HG02943 (cell line): ENCODE results near the gene SIRT2.
A peak's percentile ranks its signal among the peaks of the same experiment; 100 is the strongest.
"Not testable (repeated sequence)": the region's sequence is repeated elsewhere in the genome, so short reads cannot be mapped to it uniquely, and the experiment has no call there.

Experiments
- ATAC-seq: cut with Tn5 transposase; IDR thresholded peaks from one replicate; pipeline ENCODE4 v1.9.1; 2021; ENCODE audit warnings: mild to moderate bottlenecking, low read depth, moderate library complexity; ENCODE audit not compliant: unreplicated experiment

Gene SIRT2

DNA sequence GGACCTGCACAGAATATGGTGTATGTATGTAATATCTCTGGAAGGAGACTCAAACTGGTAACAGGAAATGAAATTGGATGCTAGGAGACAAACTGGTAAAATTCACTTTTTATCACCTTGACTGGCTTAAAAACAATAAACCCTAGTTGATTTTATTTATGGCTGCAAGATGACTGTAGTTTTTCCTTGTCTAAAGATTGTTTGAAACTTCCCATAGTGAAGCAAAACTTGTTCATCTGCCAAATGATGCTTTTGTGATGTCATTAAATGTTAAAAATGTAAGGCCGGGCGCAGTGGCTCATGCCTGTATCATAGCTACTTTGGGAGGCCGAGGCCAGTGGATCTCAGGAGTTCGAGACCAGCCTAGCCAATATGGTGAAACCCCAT lies 65.3 kb downstream of the SIRT2 start:
- ATAC-seq, result no peak

DNA sequence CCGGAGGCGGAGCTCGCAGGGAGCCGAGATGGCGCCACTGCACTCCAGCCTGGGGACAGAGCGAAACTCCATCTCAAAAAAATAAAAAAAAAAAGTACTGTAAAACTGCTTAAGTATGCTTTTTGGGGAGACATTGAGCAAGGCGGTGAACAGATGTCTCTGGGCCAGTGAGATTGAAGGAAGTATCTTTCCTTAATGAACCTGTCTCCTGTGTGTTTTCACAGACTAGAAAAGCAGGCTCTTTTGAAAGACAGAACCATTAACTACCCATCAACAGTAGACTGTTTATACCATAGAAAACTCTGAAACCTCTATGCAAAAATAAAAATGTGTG lies 66.4 kb downstream of the SIRT2 start:
- no peak for ATAC-seq

DNA sequence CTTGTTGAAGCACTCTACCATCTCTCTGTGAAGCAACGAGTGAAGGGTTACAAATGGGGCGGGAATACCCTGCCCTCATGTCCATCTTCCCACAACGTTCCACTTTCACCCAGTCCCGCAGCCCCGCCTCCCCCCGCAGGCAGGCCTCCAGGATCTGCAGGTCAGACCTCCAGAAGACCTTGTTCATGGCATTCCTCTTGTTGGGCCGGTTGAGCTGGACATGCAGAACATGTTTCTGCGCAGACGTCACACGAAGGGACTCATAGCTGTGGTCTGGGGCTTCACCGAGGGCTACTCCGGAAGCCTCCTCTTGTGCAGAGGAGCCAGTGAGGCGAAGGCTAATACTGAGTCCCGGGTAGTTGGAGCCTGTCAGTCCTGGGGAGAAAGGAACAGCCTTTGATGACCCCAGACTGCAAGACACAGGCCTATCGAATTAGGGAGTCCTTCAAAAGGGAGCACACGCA lies 68.2 kb downstream of the SIRT2 start:
- ATAC-seq, result peak; percentile 43

DNA sequence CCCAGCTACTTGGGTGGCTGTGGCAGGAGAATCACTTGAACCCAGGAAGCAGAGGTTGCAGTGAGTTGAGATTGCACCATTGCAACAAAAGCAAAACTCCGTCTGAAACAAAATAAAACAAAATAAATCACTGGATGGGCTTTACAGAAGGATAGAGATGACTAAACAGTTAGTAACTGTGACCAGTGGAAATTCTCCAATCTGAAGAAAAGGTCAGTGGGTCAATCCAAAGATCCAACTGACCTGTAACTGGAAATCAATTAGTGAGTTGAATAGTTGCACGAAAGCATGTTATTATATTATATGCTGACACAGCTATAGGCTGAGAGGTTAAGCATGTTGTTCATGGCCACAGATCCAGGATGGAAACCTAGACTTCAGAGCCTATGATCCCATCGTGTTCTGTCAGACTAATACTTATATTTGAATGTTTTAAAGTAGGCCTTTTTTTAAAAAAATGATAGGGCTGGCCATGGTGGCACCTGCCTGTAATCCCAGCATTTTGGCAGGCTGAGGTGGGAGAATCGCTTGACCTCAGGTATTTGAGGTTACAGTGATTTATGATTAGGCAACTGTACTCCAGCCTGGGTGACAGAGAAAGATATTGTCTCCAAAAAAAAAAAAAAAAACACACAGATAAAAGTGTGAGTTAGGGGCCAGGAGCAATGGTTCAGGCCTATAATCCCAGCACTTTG lies 69.2 kb downstream of the SIRT2 start:
- no peak for ATAC-seq

DNA sequence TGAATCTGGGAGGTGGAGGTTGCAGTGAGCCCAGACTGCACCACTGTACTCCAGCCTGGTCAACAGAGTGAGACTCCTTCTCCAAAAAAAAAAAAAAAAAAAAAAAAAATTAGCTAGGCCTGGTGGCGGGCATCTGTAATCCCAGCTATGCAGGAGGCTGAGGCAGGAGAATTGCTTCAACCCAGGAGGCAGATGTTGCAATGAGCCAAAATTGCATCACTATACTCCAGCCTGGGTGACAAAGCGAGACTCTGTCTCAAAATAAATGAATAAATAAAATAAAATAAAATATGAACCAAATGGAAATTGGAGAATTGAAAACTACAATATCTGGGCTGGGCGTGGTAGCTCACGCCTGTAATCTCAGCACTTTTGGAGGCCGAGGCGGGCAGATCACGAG lies 70.2 kb downstream of the SIRT2 start:
- ATAC-seq, result not testable (repeated sequence)
